PC-3 (cell line): ENCODE measurements around the gene RANBP1. TPM values are rescaled to one million over a fixed set of nuclear protein-coding genes. Genes with fewer than 3 reads are reported as not detected.

Source experiments
- ATAC-seq: fragments of 200-7000 bp; cut with Tn5 transposase; 2 replicates; pipeline ENCODE4 v1.9.1; 2020; ENCODE audit warnings: mild to moderate bottlenecking, moderate library complexity
- BruUV-seq: library from RNA; stranded (reverse); fragments of 400-500 nt; replicated peaks from 2 replicates; lab custom pipeline; 2021; lab: Mats Ljungman, UMichigan
- CTCF ChIA-PET: fragments of 300-600 bp; sonication (Branson Sonifier 250); formaldehyde crosslinking; loops from one replicate; lab custom pipeline; 2022; ENCODE audit warnings: antibody characterized with exemption; lab: Charles Lee
- POLR2A ChIA-PET: fragments of 300-600 bp; sonication (Branson Sonifier 250); formaldehyde crosslinking; loops from one replicate; lab custom pipeline; 2022; ENCODE audit warnings: antibody characterized with exemption; ENCODE audit not compliant: unreplicated experiment; lab: Charles Lee
- DNase-seq: peaks from one replicate; pipeline ENCODE4 v3.0.0-alpha.2; 2015
- H2AFZ ChIP-seq: fragments of 300-600 bp; sonication (generic); 2 replicates; pipeline ENCODE4 v1.6.0; 2016; ENCODE audit warnings: antibody characterized with exemption, low read length
- H3F3A ChIP-seq: fragments of 300-600 bp; sonication (generic); one replicate; pipeline ENCODE4 v1.6.0; 2017; ENCODE audit warnings: antibody characterized with exemption, low read length, control low read depth, mild to moderate bottlenecking; ENCODE audit not compliant: unreplicated experiment
- H3K27ac ChIP-seq: fragments of 300-600 bp; sonication (generic); 2 replicates; pipeline ENCODE4 v1.5.1; 2016; ENCODE audit warnings: mild to moderate bottlenecking, low read length
- H3K27me3 ChIP-seq: fragments of 300-600 bp; sonication (generic); 2 replicates; pipeline ENCODE4 v1.6.1; 2016; ENCODE audit warnings: low read length, mixed read lengths
- H3K36me3 ChIP-seq: fragments of 300-600 bp; sonication (generic); 2 replicates; pipeline ENCODE4 v1.6.1; 2016; ENCODE audit warnings: low read depth, mixed run types, low read length, mixed read lengths
- H3K4me1 ChIP-seq: fragments of 300-600 bp; sonication (generic); 2 replicates; pipeline ENCODE4 v1.5.1; 2016; ENCODE audit warnings: low read length; ENCODE audit not compliant: insufficient read depth
- H3K4me2 ChIP-seq: fragments of 300-600 bp; sonication (generic); 2 replicates; pipeline ENCODE4 v1.6.0; 2016; ENCODE audit warnings: low read length
- H3K4me3 ChIP-seq: fragments of 300-600 bp; sonication (generic); 2 replicates; pipeline ENCODE4 v1.5.1; 2016; ENCODE audit warnings: mild to moderate bottlenecking, low read length, mixed read lengths
- H3K79me2 ChIP-seq: fragments of 300-600 bp; sonication (generic); 2 replicates; pipeline ENCODE4 v1.6.1; 2017; ENCODE audit warnings: low read length, mixed read lengths
- H3K9ac ChIP-seq: fragments of 300-600 bp; sonication (generic); 2 replicates; pipeline ENCODE4 v1.6.0; 2016; ENCODE audit warnings: mild to moderate bottlenecking, low read length
- H3K9me2 ChIP-seq: fragments of 300-600 bp; sonication (generic); replicated peaks from 2 replicates; pipeline ENCODE4 v1.6.1; 2016; ENCODE audit warnings: mixed run types, low read length, mixed read lengths
- H3K9me3 ChIP-seq: fragments of 300-600 bp; sonication (generic); 2 replicates; pipeline ENCODE4 v1.6.1; 2016; ENCODE audit warnings: low read length, mixed read lengths
- H4K20me1 ChIP-seq: fragments of 300-600 bp; sonication (generic); 2 replicates; pipeline ENCODE4 v1.6.1; 2016; ENCODE audit warnings: low read length, mixed read lengths
- EZH2 ChIP-seq: fragments of 300-600 bp; sonication (generic); IDR thresholded peaks from one replicate; pipeline ENCODE4 v1.6.1; 2017; ENCODE audit warnings: antibody characterized with exemption, mild to moderate bottlenecking, low read length; ENCODE audit not compliant: unreplicated experiment
- EZH2phosphoT487 ChIP-seq: fragments of 300-600 bp; sonication (generic); IDR thresholded peaks from 2 replicates; pipeline ENCODE4 v1.6.1; 2018; ENCODE audit warnings: mild to moderate bottlenecking, antibody characterized with exemption, low read length, borderline replicate concordance
- intact Hi-C: fragments of 100-400 bp; cut with micrococcal nuclease; formaldehyde crosslinking; loops from 2 replicates; pipeline ENCODE4 v1.9.0; 2023
- total RNA-seq: library from RNA; depleted of rRNA; stranded (reverse); fragments of >200 nt; gene quantifications from 2 replicates; pipeline ENCODE4 v1.2.3, GENCODE V29; 2014
- TF ChIP-seq, protein P1 (sequence below): fragments of 300-600 bp; sonication (generic); conservative IDR thresholded peaks from 2 replicates; pipeline ENCODE4 v1.5.1; 2017; ENCODE audit warnings: antibody characterized with exemption, low read depth, mild to moderate bottlenecking, low read length

The RANBP1 gene
- total RNA-seq, 1 experiment from 2014 or later, result 356 TPM

DNA sequence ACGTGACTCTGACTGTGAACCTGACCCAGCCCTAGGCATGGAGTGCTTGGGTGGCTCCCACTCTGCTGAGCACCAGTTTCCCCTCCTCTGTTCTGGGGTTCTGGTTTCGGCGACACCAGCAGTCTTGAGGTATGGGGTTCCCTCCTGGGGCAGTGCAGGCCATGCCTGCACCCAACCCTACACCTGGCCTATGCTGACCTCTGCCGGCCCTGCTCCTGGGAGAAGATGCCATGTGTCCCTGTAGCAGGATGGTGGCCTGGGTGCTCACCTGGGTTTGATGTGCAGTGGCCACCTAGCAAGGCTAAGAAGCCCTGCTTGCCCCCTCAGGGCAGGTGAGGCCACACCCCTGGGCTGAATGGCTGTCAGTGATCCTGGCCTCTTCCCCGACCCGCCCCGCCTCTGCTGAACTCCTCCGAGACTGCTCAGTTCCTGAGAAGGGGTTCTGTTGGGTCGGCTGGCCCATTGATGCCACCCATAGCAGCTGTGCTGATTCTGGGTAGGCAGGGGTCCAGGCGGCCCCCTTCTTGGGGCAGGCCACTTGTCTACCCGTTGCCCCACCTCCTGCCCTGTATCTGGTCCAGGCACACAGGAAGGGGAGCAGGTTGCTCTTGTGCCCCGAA, 18.1 kb downstream of the RANBP1 start:
- Histone ChIP-seq H3K4me3 (no peak overlapping the region), H2AFZ (no peak overlapping the region), H3F3A (no peaks in the 10 kb centered on the region), H3K4me1 (peaks cover 7% of the 10 kb centered on the region; the same call in 1 of the 2 replicates), H3K36me3 (no peaks in the 10 kb centered on the region), H3K4me2 (no peak overlapping the region), H3K27me3 (no peaks in the 10 kb centered on the region), H3K27ac (no peak overlapping the region), H3K9me3 (no peaks in the 10 kb centered on the region), H3K9ac (no peak overlapping the region), H4K20me1 (no peaks in the 10 kb centered on the region), H3K79me2 (peaks cover 57% of the 10 kb centered on the region), H3K9me2 (no peaks in the 10 kb centered on the region)
- BruUV-seq, result no TSS peak
- CTCF ChIA-PET, result no interaction called here
- POLR2A ChIA-PET, result no interaction called here
- intact Hi-C loops, result no loop called here
- ATAC-seq, result no peak
- no peak for DNase-seq
- TF ChIP-seq EZH2phosphoT487 (no peak), EZH2 (no peak)
- TF ChIP-seq, protein P1, sequence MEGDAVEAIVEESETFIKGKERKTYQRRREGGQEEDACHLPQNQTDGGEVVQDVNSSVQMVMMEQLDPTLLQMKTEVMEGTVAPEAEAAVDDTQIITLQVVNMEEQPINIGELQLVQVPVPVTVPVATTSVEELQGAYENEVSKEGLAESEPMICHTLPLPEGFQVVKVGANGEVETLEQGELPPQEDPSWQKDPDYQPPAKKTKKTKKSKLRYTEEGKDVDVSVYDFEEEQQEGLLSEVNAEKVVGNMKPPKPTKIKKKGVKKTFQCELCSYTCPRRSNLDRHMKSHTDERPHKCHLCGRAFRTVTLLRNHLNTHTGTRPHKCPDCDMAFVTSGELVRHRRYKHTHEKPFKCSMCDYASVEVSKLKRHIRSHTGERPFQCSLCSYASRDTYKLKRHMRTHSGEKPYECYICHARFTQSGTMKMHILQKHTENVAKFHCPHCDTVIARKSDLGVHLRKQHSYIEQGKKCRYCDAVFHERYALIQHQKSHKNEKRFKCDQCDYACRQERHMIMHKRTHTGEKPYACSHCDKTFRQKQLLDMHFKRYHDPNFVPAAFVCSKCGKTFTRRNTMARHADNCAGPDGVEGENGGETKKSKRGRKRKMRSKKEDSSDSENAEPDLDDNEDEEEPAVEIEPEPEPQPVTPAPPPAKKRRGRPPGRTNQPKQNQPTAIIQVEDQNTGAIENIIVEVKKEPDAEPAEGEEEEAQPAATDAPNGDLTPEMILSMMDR, result no peak

GRCh38 chr22:20135265-20135664, 19.4 kb downstream of the RANBP1 start:
- no peak for DNase-seq
- no peaks in the 10 kb centered on the region for H3K36me3 ChIP-seq
- no peak overlapping the region for H3K4me2 ChIP-seq
- H3K4me1 ChIP-seq, result peaks cover 7% of the 10 kb centered on the region; the same call in 1 of the 2 replicates
- no peaks in the 10 kb centered on the region for H4K20me1 ChIP-seq
- no peak overlapping the region for H3K4me3 ChIP-seq
- no peak for ATAC-seq
- POLR2A ChIA-PET, result no interaction called here
- H3K27ac ChIP-seq, result no peak overlapping the region
- H3K9me3 ChIP-seq, result no peaks in the 10 kb centered on the region
- CTCF ChIA-PET, result no interaction called here
- no peak overlapping the region for H2AFZ ChIP-seq
- no peaks in the 10 kb centered on the region for H3F3A ChIP-seq
- no peaks in the 10 kb centered on the region for H3K9me2 ChIP-seq
- TF ChIP-seq EZH2phosphoT487, result no peak
- no peak for TF ChIP-seq EZH2
- TF ChIP-seq, protein P1, result no peak
- peaks cover 57% of the 10 kb centered on the region for H3K79me2 ChIP-seq
- BruUV-seq, result no TSS peak
- intact Hi-C loops, result no loop called here
- no peaks in the 10 kb centered on the region for H3K27me3 ChIP-seq
- no peak overlapping the region for H3K9ac ChIP-seq

DNA sequence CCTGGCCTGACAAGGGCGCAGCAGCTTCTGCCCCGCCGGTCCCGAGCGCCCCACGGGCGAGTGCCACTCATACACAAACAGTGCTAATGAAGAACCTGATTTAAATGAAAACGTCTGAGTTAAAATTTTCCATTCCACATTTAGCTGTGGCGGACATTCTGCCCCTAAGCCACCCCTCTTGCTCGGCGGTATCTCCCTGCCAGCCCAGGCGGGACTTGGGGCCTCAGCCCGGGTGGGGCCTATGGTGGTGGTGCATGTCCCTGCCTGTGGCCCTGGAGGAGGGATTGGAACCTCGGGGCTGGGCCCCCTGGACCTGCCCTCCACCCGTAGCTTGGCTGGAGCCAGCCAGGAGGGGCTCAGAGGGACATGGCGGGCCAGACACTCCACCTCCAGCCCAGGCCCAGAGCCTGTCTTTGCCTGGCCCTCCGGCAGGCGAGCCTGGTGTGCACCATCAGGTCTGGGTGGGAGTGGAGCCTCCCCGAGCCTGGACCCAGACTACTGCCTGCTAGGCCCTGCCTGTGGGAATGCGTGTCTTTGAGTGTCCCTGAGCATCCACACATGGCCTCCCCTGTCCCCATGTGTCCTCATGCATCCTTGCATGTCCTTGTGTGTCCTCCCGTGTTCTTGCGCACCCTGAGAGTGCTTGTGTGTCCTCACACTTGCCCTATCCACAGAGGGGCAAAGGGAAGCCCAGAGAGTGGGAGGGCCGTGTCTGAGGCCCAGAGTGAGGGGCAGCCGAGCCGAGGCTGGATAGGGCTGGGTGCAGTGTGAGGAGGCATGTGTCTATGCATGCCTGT, 20.1 kb downstream of the RANBP1 start:
- Histone ChIP-seq H3K9me2 (no peaks in the 10 kb centered on the region), H2AFZ (no peak overlapping the region), H3K79me2 (peaks cover 57% of the 10 kb centered on the region), H3K36me3 (no peaks in the 10 kb centered on the region), H3K27me3 (no peaks in the 10 kb centered on the region), H3K27ac (no peak overlapping the region), H3F3A (no peaks in the 10 kb centered on the region), H3K9ac (no peak overlapping the region), H3K4me2 (no peak overlapping the region), H3K9me3 (no peaks in the 10 kb centered on the region), H3K4me3 (no peak overlapping the region), H4K20me1 (no peaks in the 10 kb centered on the region), H3K4me1 (peaks cover 7% of the 10 kb centered on the region; the same call in 1 of the 2 replicates)
- ATAC-seq, result no peak
- intact Hi-C loops, result no loop called here
- ChIA-PET POLR2A (no interaction called here), CTCF (no interaction called here)
- TF ChIP-seq, protein P1, result no peak
- TF ChIP-seq EZH2, result no peak
- no peak for TF ChIP-seq EZH2phosphoT487
- no TSS peak for BruUV-seq
- DNase-seq, result no peak
